Activated naive CD4-positive, alpha-beta T cell (primary cell): ENCODE measurements around the gene GRM7.

Experiments
- DNase-seq, 4 experiments: peaks; one replicate each; lab custom pipeline; 2025; lab: John Stamatoyannopoulos, UW

GRM7 gene

DNA sequence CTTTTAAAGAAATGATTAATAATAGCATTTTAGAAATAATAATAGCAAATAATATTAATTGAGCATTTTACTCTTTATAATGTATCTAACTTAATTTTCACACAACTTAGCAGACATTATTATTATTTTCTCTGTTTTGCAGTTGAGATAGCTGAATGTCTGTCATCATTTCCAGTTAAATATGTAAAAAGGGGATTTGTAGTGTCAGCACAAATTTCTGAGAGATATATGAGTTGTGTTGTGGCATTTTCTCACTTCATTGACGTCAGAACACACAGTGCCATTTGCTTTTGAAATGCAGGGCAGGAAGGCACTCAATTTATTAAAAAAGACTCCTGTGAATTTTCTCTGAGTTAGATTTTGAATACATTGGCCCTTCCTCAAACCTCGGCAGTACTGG, 111.0 kb downstream of the GRM7 start:
- DNase-seq: no peak

GRCh38 chr3:6985848-6986247, 124.9 kb downstream of the GRM7 start:
- DNase-seq: no peak

DNA sequence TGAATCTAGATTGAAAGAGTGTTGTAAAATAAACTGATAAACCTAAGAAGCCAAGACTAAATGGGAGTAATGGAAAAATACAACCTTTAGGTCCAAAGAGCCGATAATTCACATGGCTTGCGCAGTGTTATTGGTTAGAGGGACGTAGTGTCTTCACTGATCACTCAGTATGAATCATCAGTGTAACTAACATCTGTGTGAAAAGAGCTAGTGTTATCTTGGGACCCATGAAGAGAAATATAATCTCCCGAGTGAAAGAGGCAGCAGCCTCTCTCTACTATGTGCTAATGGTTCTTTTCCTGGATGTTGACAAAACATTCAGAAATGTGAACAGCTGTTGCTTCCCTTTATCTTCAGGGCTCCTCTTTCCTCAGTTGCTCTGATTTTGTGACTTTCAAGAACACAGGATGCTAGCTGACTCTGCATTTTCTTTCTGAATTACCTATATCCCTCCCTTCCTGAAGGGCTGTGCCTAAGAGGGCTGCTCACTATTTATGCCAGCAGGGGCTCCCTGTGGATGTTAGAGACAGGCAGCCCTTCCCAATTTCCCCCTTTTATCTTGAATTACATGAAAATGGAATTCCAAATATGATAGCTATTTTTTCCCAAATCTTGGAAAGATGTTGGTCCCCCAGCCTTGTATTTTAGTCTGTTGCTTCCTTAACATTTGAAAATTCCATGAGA, 128.8 kb downstream of the GRM7 start:
- no peak for DNase-seq

DNA sequence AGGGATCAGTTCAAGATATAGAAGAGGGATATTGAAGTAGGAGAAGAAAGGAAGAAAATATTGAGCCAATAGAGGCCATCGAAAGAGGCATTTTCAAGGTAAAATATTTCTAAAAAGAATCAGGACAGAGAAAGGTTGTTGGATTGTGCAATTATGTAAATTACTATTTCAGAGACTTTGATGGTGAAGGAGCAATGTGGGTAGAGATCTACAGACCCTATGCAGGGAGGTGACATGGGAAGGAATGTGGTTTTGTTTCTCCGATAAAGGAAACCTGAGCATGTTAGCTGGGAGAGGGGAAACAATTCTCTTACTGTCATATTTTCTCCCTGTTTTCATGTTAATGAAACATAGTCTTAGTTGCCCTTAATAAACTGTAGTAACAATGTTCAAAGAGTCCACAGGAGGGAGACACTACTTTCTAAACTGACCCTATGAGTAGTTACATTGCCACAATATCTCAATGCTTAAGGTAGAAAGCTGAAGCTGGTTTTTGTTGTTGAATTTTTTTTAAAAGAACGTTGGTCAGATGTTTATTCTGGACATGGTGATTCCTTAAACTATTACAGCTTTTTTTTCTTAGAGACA, 133.3 kb downstream of the GRM7 start:
- no peak for DNase-seq

- no peak for DNase-seq
Observed at GRCh38 chr3:7000501-7000900, 139.6 kb downstream of the GRM7 start.

DNA sequence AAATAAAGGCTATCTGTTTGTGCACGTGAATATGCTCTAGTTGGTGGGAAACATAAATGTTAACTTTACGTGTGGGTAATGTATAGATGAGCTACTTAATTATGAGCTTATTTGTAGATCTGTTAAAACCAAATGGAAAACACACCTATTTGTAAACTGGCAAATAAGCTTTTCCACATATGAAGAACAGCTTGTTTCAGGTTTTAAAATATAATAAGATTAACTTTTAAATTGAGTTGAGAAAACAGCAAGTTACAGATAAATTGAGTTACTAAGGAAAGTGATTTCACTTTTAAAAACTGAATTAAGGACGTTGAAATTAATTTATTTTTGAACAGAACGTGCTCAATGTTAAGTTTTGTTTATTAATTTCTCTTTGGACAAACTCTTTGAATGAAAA, 140.5 kb downstream of the GRM7 start:
- DNase-seq: no peak

DNA sequence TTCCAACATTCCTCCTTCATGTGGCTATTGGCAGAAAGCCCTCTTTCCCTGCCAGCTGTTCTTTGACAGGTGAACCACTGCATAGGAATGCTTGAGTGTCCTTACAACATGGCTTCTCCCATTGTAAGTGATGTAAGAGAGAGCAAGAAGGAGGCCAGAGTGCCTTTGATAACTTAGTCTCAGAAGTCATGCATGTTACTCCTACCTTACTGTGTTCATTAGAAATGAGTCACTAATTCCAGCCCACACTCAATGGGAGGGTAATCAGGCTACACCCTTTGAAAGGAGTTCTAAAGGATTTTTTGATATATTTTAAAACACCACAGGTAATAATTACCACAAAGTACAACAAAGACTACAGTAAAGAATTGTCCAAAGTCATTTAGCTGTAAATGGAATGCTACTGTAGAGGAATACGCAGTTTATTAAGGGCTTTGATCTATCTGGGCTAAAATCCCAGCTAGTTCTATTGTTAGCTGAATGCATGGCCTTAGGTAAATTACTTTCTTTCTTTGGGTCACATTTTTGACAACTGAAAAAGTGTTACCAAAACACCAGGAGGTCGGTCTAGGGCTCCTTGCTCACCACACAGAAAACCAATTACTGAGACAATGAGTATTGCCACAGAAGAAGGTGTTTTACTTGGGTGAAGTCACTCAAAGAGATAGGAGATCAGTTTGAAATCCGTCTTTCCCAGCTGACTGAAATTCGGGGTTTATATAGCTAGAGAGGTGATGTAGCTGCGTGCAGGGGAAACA, 154.9 kb downstream of the GRM7 start:
- DNase-seq: no peak

GRCh38 chr3:7025581-7026300, 164.8 kb downstream of the GRM7 start:
- no peak for DNase-seq

- no peak for DNase-seq
Observed at GRCh38 chr3:7029562-7029961, 168.6 kb downstream of the GRM7 start.

GRCh38 chr3:7038394-7038793, 177.5 kb downstream of the GRM7 start:
- no peak for DNase-seq

- DNase-seq: no peak
Observed at GRCh38 chr3:7062714-7063113, 201.8 kb downstream of the GRM7 start.

GRCh38 chr3:7070461-7070860, 209.5 kb downstream of the GRM7 start:
- no peak for DNase-seq

GRCh38 chr3:7074217-7074616, 213.3 kb downstream of the GRM7 start:
- DNase-seq: no peak

GRCh38 chr3:7075117-7075516, 214.2 kb downstream of the GRM7 start:
- no peak for DNase-seq

DNA sequence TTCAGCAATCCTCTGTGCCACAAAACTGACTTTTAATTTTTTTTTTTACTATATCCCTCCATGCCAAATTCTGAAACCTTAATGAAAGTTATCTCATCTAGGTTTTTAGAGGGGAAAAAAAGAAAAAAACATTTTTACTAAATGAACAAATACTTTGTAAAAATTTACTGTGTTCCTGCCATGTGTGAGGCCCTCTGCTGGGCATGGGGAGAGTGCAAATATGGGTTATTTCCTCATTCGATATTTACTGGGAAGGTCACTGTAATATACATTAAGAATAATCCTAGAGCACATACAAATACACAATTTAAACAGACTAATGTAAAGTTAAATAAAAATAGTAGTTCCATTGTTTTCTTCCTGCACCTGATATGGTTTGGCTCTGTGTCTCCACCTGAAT, 215.0 kb downstream of the GRM7 start:
- DNase-seq: no peak

- no peak for DNase-seq
Observed at GRCh38 chr3:7082244-7082643, 221.3 kb downstream of the GRM7 start.

GRCh38 chr3:7086417-7086816, 225.5 kb downstream of the GRM7 start:
- no peak for DNase-seq

- no peak for DNase-seq
Observed at GRCh38 chr3:7095116-7095515, 234.2 kb downstream of the GRM7 start.

- DNase-seq: no peak
Observed at GRCh38 chr3:7100136-7100535, 239.2 kb downstream of the GRM7 start.

DNA sequence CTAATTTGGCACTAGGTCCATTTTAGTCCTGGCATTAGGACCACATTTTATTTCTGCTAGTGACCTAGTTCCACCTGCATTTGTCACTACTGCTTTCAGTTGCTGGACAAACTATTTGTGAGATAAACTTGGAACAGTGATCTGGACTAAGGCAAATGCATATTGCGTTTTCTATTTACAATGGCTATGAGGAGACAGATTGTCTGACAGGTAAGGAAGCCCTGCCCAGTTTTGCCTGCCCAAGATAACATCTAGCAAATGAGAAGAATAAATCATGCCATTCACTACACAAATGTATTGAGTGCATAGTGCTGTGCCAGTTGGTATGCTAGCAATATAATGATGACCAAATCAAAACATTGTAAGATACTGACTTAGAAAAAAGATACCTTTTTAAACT, 245.7 kb downstream of the GRM7 start:
- DNase-seq: no peak

- no peak for DNase-seq
Observed at GRCh38 chr3:7112523-7113056, 251.7 kb downstream of the GRM7 start.

GRCh38 chr3:7144697-7145308, 283.9 kb downstream of the GRM7 start:
- DNase-seq: no peak
